Measurements from ENCODE around the gene MOGAT1. TPM values are rescaled to one million over a fixed set of nuclear protein-coding genes. Genes with fewer than 3 reads are reported as not detected.

The MOGAT1 gene
- total and polyA plus RNA-seq, 2 of the 13 experiments (the other 11 are each of a cell fraction or from before 2014, with no cell fraction given): 0.98 to 4.3 TPM

DNA sequence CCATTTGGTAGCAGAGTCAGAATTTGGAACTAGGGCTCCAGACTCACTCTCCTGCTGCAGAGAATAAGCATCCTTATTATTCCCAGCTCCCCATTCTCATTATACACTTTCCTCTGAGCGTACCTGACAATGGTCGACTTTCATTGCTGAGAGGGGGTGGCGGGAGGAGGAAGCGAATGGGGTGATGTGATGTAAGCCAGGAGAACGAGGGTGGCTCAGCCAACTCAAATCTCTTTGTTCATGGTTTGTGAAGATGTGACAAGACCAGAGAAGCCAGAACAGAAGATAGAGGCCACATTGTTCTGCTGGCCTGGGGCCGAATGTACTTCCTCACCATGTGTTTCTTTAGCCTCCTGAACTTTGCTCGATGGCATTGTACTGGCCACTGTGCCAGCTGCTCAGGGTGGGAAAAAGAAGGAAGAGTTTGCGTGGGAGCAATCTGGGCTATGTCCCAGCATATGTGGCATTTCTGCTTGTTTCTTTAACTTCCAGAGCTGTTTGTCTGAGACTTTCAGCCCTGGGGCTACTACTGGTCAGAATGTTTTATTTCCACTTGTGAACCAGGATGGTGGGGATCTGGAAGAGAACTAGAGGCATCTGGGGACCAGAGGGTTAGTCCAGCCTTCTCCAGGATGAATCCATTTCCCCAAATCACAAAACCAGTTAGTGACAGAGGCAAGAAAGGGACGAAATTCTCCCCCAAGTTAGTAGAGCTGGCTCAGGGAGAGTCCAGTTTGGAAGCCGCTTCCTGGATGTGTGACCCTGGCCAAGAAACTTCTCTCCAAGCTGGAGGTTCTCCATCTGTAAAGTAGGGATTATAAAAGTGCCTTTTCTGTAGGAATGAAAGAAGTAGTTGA, 62.6 kb downstream of the MOGAT1 start (continued):
- TF ChIP-seq IKZF1 (IDR thresholded peaks at IDR 0.05) (no peak), FOSL1 (CRISPR knock-in tag; IDR thresholded peaks at IDR 0.05; ENCODE audit: borderline replicate concordance) (no peak), NFE2 (CRISPR knock-in tag; IDR thresholded peaks at IDR 0.05) (no peak), ZNF460 (CRISPR knock-in tag; IDR thresholded peaks at IDR 0.05; ENCODE audit: borderline replicate concordance) (no peak), SATB2 (CRISPR knock-in tag; IDR thresholded peaks at IDR 0.05) (no peak), ZNF333 (CRISPR knock-in tag; IDR thresholded peaks at IDR 0.05; ENCODE audit: borderline replicate concordance) (no peak), DMTF1 (CRISPR knock-in tag; IDR thresholded peaks at IDR 0.05) (no peak), POLR2AphosphoS2 (IDR thresholded peaks at IDR 0.05; ENCODE audit: low read depth, low read length) (no peak), ZNF607 (CRISPR knock-in tag; IDR thresholded peaks at IDR 0.05; ENCODE audit: borderline replicate concordance) (no peak; the same call in 1 of the 2 replicates), PAWR (CRISPR knock-in tag; IDR thresholded peaks at IDR 0.05; ENCODE audit: borderline replicate concordance) (no peak), HNRNPL (IDR thresholded peaks at IDR 0.05; ENCODE audit: low read depth, low read length) (0 out of 2 replicates have a peak, but pooled peaks have one; percentile 73), ZNF33B (CRISPR knock-in tag; IDR thresholded peaks at IDR 0.05) (no peak), ATF5 (CRISPR knock-in tag; IDR thresholded peaks at IDR 0.05; ENCODE audit: low read depth) (no peak), ZFP36L2 (CRISPR knock-in tag; IDR thresholded peaks at IDR 0.05) (no peak), EEA1 (CRISPR knock-in tag; IDR thresholded peaks at IDR 0.05; ENCODE audit: borderline replicate concordance) (no peak), AGO1 (IDR thresholded peaks at IDR 0.05; ENCODE audit: low read depth, low read length, poor library complexity, severe bottlenecking) (no peak), ZNF841 (CRISPR knock-in tag; IDR thresholded peaks at IDR 0.05; ENCODE audit: borderline replicate concordance) (no peak), GTF2F1 (IDR thresholded peaks at IDR 0.05; ENCODE audit: low read length) (no peak), RFX5 (IDR thresholded peaks at IDR 0.05; ENCODE audit: low read depth, low read length) (no peak), XBP1 (CRISPR knock-in tag; IDR thresholded peaks at IDR 0.05) (no peak)
- TF ChIP-seq, protein P1, sequence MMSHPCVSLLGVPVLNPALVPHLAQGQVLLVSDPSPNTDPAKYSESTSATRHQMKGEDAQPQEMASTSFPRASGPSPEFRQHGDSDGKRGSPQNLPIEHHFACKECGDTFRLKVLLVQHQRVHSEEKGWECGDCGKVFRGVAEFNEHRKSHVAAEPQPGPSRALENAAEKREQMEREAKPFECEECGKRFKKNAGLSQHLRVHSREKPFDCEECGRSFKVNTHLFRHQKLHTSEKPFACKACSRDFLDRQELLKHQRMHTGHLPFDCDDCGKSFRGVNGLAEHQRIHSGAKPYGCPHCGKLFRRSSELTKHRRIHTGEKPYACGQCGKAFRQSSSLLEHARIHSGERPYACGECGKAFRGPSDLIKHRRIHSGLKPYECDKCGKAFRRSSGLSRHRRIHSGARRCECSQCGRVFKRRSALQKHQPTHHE (CRISPR knock-in tag; IDR thresholded peaks at IDR 0.05; ENCODE audit: borderline replicate concordance): no peak; the same call in 1 of the 2 replicates
- TF ChIP-seq, protein P2, sequence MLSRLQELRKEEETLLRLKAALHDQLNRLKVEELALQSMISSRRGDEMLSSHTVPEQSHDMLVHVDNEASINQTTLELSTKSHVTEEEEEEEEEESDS (CRISPR knock-in tag; IDR thresholded peaks at IDR 0.05; ENCODE audit: borderline replicate concordance): no peak
- TF ChIP-seq, protein P3, sequence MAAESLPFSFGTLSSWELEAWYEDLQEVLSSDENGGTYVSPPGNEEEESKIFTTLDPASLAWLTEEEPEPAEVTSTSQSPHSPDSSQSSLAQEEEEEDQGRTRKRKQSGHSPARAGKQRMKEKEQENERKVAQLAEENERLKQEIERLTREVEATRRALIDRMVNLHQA (CRISPR knock-in tag; IDR thresholded peaks at IDR 0.05): no peak
- TF ChIP-seq, protein P4, sequence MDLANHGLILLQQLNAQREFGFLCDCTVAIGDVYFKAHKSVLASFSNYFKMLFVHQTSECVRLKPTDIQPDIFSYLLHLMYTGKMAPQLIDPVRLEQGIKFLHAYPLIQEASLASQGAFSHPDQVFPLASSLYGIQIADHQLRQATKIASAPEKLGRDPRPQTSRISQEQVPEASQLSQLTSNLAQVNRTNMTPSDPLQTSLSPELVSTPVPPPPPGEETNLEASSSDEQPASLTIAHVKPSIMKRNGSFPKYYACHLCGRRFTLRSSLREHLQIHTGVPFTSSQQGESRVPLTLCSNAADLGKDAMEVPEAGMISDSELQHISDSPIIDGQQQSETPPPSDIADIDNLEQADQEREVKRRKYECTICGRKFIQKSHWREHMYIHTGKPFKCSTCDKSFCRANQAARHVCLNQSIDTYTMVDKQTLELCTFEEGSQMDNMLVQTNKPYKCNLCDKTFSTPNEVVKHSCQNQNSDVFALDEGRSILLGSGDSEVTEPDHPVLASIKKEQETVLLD (CRISPR knock-in tag; IDR thresholded peaks at IDR 0.05; ENCODE audit: low read depth): no peak

Measured in HepG2 (cell line).